RWPE1 (cell line): ENCODE results near the gene TXK.

Experiments
- CTCF ChIA-PET: fragments of 350-600 bp; sonication (Branson Sonifier 250); formaldehyde crosslinking; extraction: SDS; loops from one replicate; lab custom pipeline; 2021; lab: Yijun Ruan, JAX
- POLR2A ChIA-PET: fragments of 400-600 bp; formaldehyde crosslinking; extraction: SDS; loops from one replicate; lab custom pipeline; 2020; ENCODE audit warnings: antibody characterized with exemption; ENCODE audit not compliant: low non-redundant PET; lab: Yijun Ruan, JAX
- DNase-seq: peaks from one replicate; pipeline ENCODE4 v3.0.0; 2012; ENCODE audit warnings: low spot score
- H3K27ac ChIP-seq: fragments of 450-650 bp; 2 replicates; pipeline ENCODE4 v1.5.1; 2017
- CTCF ChIP-seq: fragments of 450-650 bp; conservative IDR thresholded peaks from 2 replicates; pipeline ENCODE4 v1.5.1; 2017; ENCODE audit warnings: low read depth, mild to moderate bottlenecking

Gene TXK

GRCh38 chr4:48103483-48104139 lies 30.4 kb downstream of the TXK start:
- ChIA-PET CTCF (no interaction called here), POLR2A (no interaction called here)
- no peak overlapping the region for H3K27ac ChIP-seq
- DNase-seq, result no peak
- TF ChIP-seq CTCF, result no peak

- TF ChIP-seq CTCF, result no peak
- ChIA-PET CTCF (interaction anchor here (0.6 to 1.1 kb wide), 4 partner anchors 9 to 1062 kb away, joined by 3 to 4 read pairs (median 3); no protein-coding TSS in a partner anchor), POLR2A (no interaction called here)
- DNase-seq, result no peak
- H3K27ac ChIP-seq, result no peak overlapping the region
Measured at GRCh38 chr4:48102303-48102702, 31.7 kb downstream of the TXK start.

GRCh38 chr4:48100256-48100655 lies 33.8 kb downstream of the TXK start:
- DNase-seq, result no peak
- CTCF ChIA-PET, result no interaction called here
- POLR2A ChIA-PET, result no interaction called here
- no peak for TF ChIP-seq CTCF
- no peak overlapping the region for H3K27ac ChIP-seq

- no peak for TF ChIP-seq CTCF
- H3K27ac ChIP-seq, result no peak overlapping the region
- CTCF ChIA-PET, result interaction anchor here (1.0 kb wide), 1 partner anchor 8 kb away, joined by 4 read pairs; no protein-coding TSS in a partner anchor
- DNase-seq, result no peak
- POLR2A ChIA-PET, result no interaction called here
Measured at GRCh38 chr4:48095441-48095840, 38.6 kb downstream of the TXK start.

- TF ChIP-seq CTCF, result no peak
- peak; percentile 80 for DNase-seq
- ChIA-PET POLR2A (no interaction called here), CTCF (interaction anchor here (0.9 kb wide), 1 partner anchor 8 kb away, joined by 3 read pairs; no protein-coding TSS in a partner anchor)
- H3K27ac ChIP-seq, result no peak overlapping the region
Measured at GRCh38 chr4:48093991-48094416, 40.0 kb downstream of the TXK start.

- no peak for TF ChIP-seq CTCF
- ChIA-PET POLR2A (interaction anchor here (0.6 kb wide), 1 partner anchor 88 kb away, joined by 7 read pairs; no protein-coding TSS in a partner anchor), CTCF (interaction anchor here (0.7 to 0.8 kb wide), 2 partner anchors 50 to 422 kb away, joined by 3 read pairs; no protein-coding TSS in a partner anchor)
- no peak overlapping the region for H3K27ac ChIP-seq
- peak; percentile 20 for DNase-seq
Measured at GRCh38 chr4:48090621-48091020, 43.4 kb downstream of the TXK start.
